NCI-H446 treated with DMSO at 0.1 percent for 48 hours (cell line): ENCODE measurements around the gene KRT23.
"Not testable (repeated sequence)": the region's sequence is repeated elsewhere in the genome, so short reads cannot be mapped to it uniquely, and the experiment has no call there.

Experiments
- DNase-seq: peaks from one replicate; lab custom pipeline; 2025; lab: John Stamatoyannopoulos, UW

The KRT23 gene

DNA sequence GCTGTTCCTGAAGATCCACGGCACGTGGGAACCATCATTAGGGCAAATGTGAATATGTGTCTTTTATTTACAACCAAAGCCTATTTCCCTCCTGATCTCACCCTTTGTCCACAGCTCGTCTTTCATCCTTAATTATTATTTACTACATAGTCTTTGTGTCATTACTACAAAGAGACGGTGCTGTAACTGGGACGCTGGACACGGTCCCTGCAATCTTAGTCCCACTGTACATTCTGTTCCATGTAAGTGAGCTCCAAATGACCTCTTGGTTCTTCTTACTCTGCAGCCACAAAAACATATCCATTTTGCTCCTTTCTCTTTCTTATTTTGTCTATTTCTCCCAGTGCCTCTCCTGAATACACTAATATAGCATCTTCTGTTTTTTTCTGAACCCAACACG, 12.7 kb upstream of the KRT23 start:
- DNase-seq = no peak

DNA sequence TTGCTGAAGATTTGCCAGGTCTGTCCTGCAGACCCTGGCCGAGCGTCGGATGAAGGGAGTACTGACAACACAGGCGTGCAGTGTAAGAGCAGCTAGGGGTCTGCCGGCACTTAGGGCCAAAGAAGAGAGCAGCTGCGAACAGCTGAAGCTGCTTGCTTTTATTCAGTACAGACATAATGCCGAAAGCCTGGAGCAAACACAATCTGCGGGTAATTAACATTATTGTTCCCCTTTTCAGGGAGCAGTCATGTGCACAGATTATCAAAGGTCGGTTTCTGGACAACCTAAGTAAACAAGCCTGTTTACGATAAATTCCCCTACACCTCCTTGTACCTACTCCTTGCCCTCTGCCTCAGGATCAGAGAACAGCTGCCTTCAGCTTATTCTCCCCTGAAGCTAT, 12.0 kb upstream of the KRT23 start:
- no peak for DNase-seq

DNA sequence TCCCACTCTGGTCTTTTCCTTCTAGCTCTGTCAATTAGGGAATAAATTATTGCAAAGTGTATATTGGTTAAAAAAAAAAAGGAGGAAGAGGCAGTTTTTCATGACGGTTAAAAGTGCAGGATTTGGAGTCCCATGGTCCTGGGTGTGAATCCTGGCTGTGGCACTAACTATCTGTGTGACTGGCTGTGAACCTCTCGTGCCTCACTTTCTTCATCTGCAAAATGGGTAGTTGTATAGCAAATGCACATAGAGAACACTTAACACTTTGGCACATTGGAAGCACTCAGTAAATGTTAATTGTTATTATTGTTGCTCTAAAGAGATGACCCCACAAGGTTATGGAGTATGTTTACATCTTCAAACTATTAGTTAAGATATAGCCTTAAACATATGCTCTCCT, 10.5 kb upstream of the KRT23 start:
- no peak for DNase-seq

DNA sequence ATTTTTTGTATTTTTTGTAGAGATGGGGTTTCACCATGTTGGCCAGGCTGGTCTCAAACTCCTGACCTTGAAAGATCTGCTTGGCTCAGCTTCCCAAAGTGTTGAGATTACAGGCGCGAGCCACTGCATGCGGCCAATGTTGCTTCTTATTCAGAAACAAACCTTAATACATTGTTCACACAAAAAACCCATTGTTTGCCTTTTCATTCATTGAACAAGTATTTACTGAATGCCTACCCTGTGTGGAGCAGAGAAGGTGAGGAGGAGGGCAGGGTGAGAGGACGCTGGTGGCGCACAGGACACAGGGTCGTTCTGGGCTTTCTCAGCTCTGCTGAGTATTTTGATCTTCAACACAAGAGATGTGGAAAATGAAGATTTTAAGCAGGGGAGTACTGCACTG, 8.0 kb upstream of the KRT23 start:
- DNase-seq = no peak

DNA sequence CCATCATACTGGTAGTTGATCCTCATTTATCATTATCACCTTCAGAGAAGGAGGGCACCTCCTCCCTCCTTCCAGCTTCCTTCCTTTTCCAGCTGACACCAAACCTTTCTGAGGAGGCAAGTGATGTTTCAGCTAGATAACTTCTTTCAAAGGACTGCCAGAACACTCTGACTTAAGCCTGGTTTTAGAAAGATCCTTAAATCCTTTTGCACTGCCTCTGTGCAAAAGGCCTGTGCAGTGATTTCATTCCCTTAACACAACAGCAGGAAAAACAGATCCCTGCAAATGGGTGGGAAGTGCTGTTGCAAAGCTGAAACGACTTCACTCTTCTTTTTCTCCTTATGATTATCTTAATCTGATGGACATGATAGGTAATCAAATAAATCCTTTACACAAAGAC, 7.1 kb upstream of the KRT23 start:
- no peak for DNase-seq

DNA sequence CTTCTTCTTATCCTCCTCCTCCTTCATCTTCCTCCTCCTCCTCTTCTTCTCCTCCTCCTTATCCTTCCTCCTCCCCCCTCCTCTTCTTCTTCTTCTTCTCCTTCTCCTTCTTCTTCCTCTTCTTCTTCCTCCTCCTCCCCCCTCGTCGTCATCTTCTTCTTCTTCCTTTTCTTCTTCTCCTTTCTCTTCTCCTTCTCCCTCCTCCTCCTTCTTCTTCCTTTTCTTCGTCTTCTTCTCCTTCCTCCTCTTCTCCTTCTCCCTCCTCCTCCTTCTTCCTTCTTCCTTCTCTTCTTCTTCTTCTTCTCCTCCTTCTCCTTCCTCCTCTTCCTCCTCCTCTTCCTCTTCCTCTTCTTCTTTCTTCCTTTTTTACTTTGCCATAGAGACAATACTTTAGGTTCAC, 5.1 kb upstream of the KRT23 start:
- DNase-seq = no peak

DNA sequence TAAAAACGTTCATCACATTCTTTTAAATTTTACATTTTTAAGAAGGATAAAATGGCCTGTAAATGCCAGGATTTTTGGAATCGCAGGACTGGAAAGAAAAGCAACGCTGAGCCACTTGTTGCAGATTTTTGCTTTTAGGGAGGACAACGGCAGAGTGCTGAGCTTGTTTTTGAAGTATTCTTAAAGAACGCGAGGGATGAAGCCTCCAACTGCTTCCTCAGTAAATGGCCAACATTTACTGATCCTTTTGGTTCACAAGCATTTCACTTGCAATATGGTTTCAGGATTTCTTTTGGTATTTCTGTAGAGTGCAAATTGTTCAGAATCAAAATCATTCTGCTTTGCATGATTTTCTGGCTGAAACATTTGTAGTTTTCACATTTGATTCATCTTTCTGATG, 2.8 kb upstream of the KRT23 start:
- DNase-seq = no peak

DNA sequence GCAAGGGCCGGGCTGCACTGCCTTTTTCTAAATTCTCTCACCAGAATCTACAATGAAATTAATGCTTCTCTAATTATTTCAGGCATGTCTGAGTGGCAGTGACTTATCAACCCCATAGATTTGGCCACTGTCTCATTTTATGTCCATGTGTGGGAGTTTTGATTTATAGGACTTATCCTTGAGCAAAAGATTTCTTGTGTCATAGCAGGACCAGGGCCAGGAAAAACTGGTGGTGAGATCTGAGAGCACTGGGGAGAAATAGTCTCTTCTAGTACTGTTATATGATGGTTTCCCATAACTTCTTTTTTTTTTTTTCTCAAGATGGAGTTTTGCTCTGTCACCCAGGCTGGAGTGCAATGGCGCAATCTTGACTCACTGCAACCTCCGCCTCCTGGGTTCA, 1.5 kb upstream of the KRT23 start:
- DNase-seq = no peak

DNA sequence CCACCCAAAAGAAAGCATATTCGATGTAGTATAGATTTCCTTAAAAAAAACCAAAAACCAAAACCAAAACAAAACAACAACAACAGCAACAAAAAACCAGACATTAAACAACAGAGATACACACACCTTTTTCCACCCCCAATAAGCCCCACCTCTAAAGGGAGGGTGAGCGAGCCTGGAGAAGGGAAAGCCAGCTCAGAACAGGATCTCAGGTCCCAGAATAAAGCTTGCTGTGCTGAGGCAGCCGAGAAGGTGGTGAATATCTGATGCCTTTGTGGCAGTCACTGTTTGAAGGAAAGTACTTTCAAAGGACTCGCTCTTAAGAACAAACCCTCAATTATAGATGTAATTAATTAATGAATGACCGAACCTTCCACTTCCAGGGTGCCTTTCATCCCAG, 470 bp downstream of the KRT23 start:
- no peak for DNase-seq

DNA sequence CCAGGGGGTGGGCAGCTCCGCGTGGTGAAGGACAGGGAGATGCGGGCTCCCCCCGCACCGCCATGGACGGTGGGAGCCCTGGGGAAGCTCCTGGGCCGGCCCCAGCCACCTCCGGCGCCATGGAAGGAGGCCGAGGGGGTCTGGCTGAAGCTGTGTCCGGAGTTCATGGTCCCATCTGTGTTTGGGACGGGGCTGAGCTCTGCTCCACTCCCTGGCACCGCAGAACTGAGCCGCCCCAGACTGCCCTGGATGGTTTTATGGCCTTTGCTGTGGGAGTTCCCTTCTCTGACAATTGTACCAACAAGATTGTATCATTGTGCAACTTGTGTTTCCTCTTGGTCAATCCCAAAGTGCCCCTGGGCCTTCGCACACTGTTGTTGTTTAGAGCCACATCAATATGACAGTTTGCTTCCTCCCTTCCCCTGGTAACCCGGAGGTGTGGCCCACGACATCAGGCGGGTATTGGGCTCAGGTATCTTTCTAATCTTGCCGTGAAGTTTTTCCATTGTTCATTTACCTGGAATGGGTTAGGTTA, 942 bp downstream of the KRT23 start:
- no peak for DNase-seq

DNA sequence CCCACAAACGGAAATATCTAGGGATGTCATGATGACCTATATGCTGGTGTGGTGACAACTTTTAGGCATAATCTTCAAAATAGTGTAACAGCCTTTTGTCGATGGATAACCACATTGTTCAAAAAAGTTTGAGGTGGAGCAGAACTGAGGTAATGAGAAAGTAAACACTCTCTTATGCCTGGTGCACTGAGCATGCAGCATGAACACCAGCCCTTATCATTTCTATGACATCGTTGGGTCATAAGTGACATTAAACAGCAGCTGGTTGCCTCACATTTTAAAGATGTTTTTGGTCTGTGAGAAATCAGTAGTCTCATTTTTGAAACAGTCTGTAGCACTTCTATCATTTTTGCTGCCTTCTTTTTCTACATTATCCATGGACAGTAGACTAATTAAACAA, 1.8 kb downstream of the KRT23 start:
- DNase-seq = no peak

DNA sequence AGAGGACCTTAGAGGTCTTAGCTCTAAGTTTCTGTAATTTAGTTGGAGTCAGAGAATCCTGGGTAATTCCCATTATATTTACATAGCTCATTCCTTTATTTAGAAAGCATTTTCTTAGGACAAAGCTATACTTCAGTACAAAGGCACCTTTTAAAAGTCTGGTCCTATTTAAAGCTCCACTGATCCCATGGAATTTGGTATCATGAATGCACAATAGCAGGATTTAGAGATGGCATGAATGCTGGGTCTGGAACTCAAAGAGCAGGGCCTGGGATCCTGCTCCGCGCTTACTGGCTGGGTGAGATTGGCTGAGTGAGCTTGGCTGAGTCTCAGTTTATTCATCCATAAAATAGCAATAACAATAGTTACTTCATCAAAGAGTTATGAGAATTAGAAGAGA, 4.8 kb downstream of the KRT23 start:
- DNase-seq = no peak

DNA sequence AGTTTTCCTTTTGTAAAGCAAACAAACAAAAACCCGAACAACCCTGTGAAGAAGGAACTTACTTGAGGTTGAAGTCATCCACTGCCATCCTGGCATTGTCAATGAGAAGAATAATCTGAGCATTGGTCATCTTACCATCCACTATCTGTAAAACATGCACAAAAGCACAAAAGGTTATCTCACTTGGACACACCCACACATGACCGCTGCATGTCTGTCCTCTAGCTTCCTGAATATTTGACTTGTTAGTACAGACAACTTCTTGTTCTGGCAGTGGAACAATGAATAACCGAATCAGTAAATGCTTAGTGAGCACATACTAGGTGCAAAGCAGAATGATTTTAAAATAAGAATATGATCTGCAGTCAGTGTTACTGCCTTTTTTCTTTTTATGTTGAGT, 6.1 kb downstream of the KRT23 start:
- no peak for DNase-seq

DNA sequence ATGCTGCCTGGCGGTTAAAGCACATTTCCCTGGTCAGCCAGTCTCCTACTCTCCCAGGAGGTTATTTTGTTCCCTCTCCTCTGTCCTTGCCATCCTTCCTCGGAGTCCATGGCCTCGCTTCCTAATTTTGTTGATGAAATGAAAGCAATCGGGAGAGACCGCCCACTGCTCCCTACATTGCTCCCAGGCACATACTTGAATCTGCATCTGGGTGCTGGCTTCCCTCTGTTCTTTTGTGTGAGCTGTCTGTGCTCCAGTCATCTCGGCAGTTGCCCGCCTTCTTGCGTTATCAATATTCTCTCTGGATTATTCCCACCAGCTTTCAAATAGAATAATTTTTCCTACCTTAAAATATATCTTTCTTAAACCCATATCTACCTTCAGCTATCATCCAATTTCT, 11.1 kb downstream of the KRT23 start:
- DNase-seq = no peak

DNA sequence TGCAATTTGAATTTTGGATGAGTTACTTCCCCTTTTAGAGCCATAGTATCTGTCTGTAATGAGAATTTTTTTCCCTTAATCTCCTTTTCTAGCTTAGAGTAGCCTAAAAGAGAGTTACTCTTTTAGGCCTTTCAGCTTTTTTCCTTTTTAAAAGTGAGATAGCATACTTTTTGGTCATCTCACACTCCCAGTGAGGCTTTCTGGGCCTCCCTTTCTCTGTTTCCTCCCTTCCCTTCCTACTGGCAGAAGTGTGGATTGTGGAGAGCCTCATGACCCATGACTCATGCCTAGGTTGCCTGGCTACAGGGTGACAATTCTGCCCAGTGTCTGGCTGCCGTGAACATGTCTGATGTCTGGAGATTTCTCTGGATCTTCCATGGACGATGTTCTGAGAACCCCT, 15.2 kb downstream of the KRT23 start:
- no peak for DNase-seq

DNA sequence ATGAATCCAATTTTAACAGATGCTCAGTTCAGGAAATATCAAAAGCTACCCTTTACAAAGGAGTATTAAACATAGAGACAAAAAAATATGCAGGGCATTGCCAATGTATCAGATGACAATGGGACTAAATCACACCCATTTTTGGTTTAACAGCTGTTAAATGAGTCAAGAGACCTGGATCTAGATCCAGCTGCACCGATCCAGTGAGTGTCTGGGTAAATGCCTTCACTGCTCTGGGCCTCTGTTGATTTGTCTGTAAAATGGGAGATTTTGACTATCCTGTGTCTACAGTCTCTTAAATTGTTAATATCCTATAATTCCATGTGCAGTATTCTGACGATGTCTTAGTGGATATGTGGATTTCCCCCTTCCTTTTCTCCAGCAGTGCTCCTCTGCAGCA, 16.4 kb downstream of the KRT23 start:
- no peak for DNase-seq

DNA sequence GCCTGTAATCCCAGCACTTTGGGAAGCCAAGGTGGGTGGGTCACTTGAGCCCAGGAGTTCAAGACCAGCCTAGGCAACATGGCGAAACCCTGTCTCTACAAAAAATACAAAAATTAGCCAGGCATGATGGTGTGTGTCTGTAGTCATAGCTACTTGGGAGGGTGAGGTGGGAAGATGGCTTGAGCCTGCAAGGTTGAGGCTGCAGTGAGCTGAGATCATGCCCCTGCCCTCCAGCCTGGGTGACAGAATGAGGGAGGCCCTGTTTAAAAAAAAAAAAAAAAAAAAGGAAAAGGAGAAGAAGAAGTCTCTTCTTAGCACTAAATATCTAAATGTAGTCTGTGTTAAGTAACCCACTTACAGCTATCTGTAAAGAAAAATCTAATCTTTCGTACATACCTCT, 20.3 kb downstream of the KRT23 start:
- not testable (repeated sequence) for DNase-seq

DNA sequence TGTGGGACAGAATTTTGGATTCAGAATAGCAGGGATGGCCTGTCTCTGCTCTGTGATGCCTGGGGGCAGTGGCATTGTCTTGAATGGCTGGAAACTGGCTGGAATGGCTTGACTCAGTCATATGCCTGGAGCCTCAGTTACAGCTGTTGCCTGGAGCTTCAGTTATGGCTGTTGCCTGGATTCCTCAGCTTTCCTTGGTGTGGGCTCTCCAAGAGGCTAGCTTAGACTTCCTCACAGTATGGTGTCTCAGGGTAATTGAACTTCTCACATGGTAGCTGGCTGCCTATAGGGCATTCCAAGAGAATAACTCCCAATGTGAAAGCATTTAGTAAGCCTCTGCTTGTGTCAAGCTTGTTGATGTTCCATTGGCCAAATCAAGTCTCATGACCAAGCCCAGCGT, 21.1 kb downstream of the KRT23 start:
- DNase-seq = no peak

DNA sequence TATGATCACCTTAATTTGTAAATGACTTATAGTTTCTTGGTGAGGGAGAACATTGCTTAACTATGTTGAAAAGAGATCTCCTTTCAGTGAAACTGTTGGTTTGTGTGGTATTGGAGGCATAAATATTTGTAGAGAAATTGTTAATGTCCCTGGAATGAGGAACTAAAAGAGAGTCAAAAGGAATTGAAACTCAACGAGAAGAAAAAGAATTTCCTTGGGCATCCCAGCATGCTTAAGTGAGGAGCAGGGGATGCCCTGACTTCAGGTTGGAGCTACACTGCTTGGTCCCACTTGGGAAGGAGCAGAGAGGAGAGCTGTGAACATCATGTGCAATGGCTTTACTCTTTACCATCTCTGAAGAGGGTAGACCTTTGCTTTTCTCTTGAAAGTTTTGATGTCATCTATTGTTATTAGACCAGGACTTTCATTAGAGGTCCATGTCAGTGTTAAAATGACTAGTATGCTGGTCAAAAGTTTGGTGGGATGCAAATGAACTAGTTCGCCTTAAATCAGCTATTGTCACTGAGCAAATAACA, 21.7 kb downstream of the KRT23 start:
- no peak for DNase-seq

DNA sequence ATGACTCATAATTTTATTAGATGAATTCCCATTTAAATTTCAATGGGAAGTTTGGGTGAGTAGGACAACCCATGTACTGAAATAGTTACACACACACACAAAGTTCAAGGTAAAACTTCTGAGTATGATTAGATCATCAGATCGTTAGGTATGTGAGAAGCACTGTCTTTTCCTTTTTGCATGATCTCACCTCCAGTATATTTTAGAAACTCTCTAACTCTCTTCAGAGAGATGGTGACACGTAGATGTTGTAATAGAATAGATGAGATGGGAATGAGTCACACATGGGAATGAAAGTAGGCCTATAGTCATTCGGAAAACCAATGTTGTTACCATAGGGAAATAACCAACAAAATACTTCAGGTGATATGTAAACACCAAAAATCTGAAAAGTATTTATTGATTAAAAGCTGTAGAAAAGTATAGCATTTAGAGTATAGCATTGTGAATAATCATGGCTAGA, 22.2 kb downstream of the KRT23 start:
- no peak for DNase-seq

DNA sequence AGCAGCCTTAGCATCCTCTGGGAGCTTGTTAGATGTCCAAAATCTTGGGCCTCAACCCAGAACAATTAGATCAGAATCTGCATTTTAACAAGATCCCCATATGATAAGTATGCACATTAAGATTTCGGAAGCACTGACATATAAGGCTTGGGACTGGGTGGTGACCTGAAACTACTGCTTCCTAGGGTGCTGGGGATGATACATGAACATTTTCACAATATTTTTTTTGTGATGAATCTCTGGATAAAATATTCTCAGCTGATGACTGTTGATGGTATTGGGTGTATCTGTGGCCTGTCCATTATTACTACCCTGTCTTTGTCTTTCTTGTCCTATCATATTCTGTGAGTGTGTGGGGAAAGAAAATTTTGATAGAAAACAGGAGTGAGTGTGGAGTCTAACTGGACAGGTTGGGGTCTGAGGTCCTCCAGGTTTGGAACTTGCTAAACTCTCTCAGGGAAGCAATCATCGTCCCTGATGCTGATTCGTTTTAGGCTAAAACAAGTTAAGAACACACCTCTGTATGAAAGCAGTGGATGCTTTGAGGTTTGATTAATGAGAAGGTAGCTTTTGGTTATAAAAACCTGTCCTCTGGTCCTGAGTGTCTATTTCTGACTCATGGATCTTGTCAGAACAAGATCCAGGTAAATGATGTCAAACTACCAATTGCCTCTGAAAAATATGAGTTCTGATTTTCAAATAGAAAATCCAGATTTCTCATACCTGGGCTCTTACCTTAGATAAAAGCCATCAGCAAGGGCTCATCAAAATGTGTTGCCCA, 23.2 kb downstream of the KRT23 start:
- no peak for DNase-seq

DNA sequence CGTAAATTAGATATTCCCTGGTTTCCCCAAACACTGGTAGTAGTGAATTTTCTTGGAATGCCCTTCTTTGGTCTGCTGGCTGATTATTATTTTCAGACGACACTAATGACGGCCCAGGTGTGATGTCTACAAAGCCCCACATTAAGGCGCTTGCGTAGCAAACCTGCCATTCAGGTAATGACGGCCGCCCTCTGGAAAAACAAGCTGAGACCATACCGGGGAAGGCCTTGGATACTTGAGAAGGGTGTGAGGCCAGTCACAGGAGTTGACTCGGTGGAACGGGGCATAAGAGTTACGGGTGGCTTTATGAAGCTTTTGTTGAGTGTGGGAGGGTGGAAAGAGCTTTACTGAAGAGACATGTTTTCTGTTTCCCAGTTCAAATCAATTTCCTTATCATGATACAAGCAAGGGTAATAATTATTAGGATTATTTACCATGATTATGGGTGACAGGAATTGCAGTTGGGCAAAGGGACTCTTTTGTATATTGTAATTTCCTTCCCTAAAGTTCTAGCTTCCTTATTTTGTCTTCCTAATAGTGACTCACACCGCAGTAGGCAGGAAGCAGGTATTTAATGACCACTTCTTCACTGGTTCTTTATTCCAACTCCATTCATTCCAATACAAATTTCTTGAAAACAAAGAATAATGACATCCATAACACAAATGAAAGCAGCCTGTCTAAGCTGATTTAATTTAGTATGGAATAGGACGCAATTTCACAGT, 24.8 kb downstream of the KRT23 start:
- no peak for DNase-seq

DNA sequence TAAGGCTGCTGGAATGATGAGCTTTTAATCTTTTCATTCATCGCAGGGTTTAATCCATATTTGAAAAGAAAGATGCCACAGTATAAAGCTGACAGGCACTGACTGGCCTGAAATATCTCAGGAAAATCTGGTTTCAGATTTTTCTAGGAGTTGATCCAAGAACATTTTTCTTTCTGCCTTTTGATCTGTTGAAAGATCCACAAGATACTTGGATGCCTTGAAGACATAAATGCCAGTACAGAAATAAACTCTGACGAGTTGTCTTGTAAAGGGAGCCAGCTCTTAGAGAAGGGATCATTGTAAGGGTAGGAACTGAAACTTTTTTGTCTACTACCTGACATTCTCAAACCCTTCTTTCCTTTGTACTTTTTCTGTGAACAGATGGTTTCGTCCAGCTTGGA, 27.0 kb downstream of the KRT23 start:
- no peak for DNase-seq
